H9 (cell line): Measurements from ENCODE around the gene PMP22. TPM values are rescaled to one million over a fixed set of nuclear protein-coding genes. Genes with fewer than 3 reads are reported as not detected.
"Not testable (repeated sequence)": the region's sequence is repeated elsewhere in the genome, so short reads cannot be mapped to it uniquely, and the experiment has no call there.

Experiments used
- DNase-seq: peaks from one replicate; pipeline ENCODE4 v3.0.0-alpha.2; 2017
- H2AFZ ChIP-seq: one replicate; pipeline ENCODE4 v1.6.1; 2013; ENCODE audit warnings: mild to moderate bottlenecking, low read length, control low read depth, moderate library complexity
- H2AK5ac ChIP-seq: 2 replicates; pipeline ENCODE4 v1.6.1; 2013; ENCODE audit warnings: low read length, control low read depth, mixed read lengths; ENCODE audit not compliant: insufficient read length
- H2BK120ac ChIP-seq: one replicate; pipeline ENCODE4 v1.6.1; 2013; ENCODE audit warnings: low read depth, mild to moderate bottlenecking, low read length, control low read depth, inconsistent platforms; ENCODE audit not compliant: poor library complexity, severe bottlenecking
- H2BK12ac ChIP-seq: 2 replicates; pipeline ENCODE4 v1.6.1; 2013; ENCODE audit warnings: low read length, control low read depth, mixed read lengths, low read depth; ENCODE audit not compliant: insufficient read length
- H2BK15ac ChIP-seq: 2 replicates; pipeline ENCODE4 v1.6.1; 2013; ENCODE audit warnings: low read depth, low read length, control low read depth
- H2BK20ac ChIP-seq: one replicate; pipeline ENCODE4 v1.6.1; 2013; ENCODE audit warnings: low read depth, mild to moderate bottlenecking, low read length, control low read depth, inconsistent platforms; ENCODE audit not compliant: poor library complexity, severe bottlenecking
- H2BK5ac ChIP-seq: 2 replicates; pipeline ENCODE4 v1.6.1; 2013; ENCODE audit warnings: low read length, control low read depth, mixed read lengths; ENCODE audit not compliant: insufficient read length
- H3K14ac ChIP-seq: 2 replicates; pipeline ENCODE4 v1.6.1; 2013; ENCODE audit warnings: low read length, control low read depth; ENCODE audit not compliant: insufficient read depth
- H3K18ac ChIP-seq: 2 replicates; pipeline ENCODE4 v1.6.1; 2013; ENCODE audit warnings: low read depth, mild to moderate bottlenecking, mixed read lengths, low read length, control low read depth; ENCODE audit not compliant: insufficient read length
- H3K23ac ChIP-seq: 2 replicates; pipeline ENCODE4 v1.6.1; 2013; ENCODE audit warnings: low read length, control low read depth, mixed read lengths, low read depth; ENCODE audit not compliant: insufficient read length
- H3K23me2 ChIP-seq: 2 replicates; pipeline ENCODE4 v1.6.1; 2013; ENCODE audit warnings: low read depth, mild to moderate bottlenecking, mixed read lengths, low read length, control low read depth; ENCODE audit not compliant: insufficient read length, poor library complexity, severe bottlenecking
- H3K27ac ChIP-seq: 2 replicates; pipeline ENCODE4 v1.5.1; 2013; ENCODE audit warnings: low read length, control low read depth, mixed read lengths, low read depth; ENCODE audit not compliant: insufficient read length
- H3K27me3 ChIP-seq: 2 replicates; pipeline ENCODE4 v1.6.1; 2013; ENCODE audit warnings: low read length, control low read depth, inconsistent platforms; ENCODE audit not compliant: insufficient read depth
- H3K4ac ChIP-seq: 2 replicates; pipeline ENCODE4 v1.6.1; 2013; ENCODE audit warnings: low read depth, mild to moderate bottlenecking, control low read depth, inconsistent platforms, low read length, moderate library complexity
- H3K4me1 ChIP-seq: 2 replicates; pipeline ENCODE4 v1.6.1; 2013; ENCODE audit warnings: low read length, control low read depth, inconsistent platforms; ENCODE audit not compliant: insufficient read depth
- H3K4me2 ChIP-seq: 2 replicates; pipeline ENCODE4 v1.6.1; 2013; ENCODE audit warnings: low read length, control low read depth, mixed read lengths; ENCODE audit not compliant: insufficient read length, insufficient read depth
- H3K56ac ChIP-seq: 2 replicates; pipeline ENCODE4 v1.6.1; 2013; ENCODE audit warnings: low read depth, mild to moderate bottlenecking, mixed read lengths, low read length, control low read depth; ENCODE audit not compliant: insufficient read length
- H3K79me1 ChIP-seq: 2 replicates; pipeline ENCODE4 v1.6.1; 2013; ENCODE audit warnings: low read depth, mild to moderate bottlenecking, moderate library complexity, low read length, control low read depth, inconsistent platforms; ENCODE audit not compliant: insufficient read depth, poor library complexity, severe bottlenecking
- H3K79me2 ChIP-seq: 2 replicates; pipeline ENCODE4 v1.6.1; 2013; ENCODE audit warnings: low read length, control low read depth, inconsistent platforms; ENCODE audit not compliant: insufficient read depth
- H3K9ac ChIP-seq: 2 replicates; pipeline ENCODE4 v1.6.1; 2013; ENCODE audit warnings: low read length, control low read depth, mixed read lengths; ENCODE audit not compliant: insufficient read length; ENCODE audit errors: extremely low read depth
- H3K9me3 ChIP-seq: one replicate; pipeline ENCODE4 v1.6.1; 2013; ENCODE audit warnings: low read depth, low read length, inconsistent platforms; ENCODE audit not compliant: control insufficient read depth
- H3T11ph ChIP-seq: one replicate; pipeline ENCODE4 v1.6.1; 2013; ENCODE audit warnings: mild to moderate bottlenecking, low read length, control low read depth, inconsistent platforms
- H4K20me1 ChIP-seq: one replicate; pipeline ENCODE4 v1.6.1; 2013; ENCODE audit not compliant: control insufficient read depth, insufficient read length, insufficient read depth
- H4K5ac ChIP-seq: 2 replicates; pipeline ENCODE4 v1.6.1; 2013; ENCODE audit warnings: low read depth, mild to moderate bottlenecking, mixed read lengths, low read length, control low read depth; ENCODE audit not compliant: insufficient read length
- H4K8ac ChIP-seq: replicated peaks from 2 replicates; pipeline ENCODE4 v1.6.1; 2013; ENCODE audit warnings: low read length, control low read depth, mixed read lengths, low read depth; ENCODE audit not compliant: insufficient read length
- H4K91ac ChIP-seq: 2 replicates; pipeline ENCODE4 v1.6.1; 2013; ENCODE audit warnings: low read depth, mild to moderate bottlenecking, moderate library complexity, mixed read lengths, low read length, control low read depth; ENCODE audit not compliant: insufficient read length
- H3K27ac Mint-ChIP-seq, 3 experiments: 2 replicates in 2 of 3; 3 replicates in 1 of 3; pipeline ENCODE4 v1.8.0; 2020 to 2021; ENCODE audit warnings: mixed read lengths in 3 of 3, mild to moderate bottlenecking in 1 of 3, moderate library complexity in 1 of 3
- H3K27me3 Mint-ChIP-seq: 2 replicates; pipeline ENCODE4 v1.8.0; 2021; ENCODE audit warnings: low read depth, mild to moderate bottlenecking, moderate library complexity, mixed read lengths
- H3K36me3 Mint-ChIP-seq, 3 experiments: 2 replicates in 2 of 3; 3 replicates in 1 of 3; pipeline ENCODE4 v1.8.0; 2020 to 2021; ENCODE audit warnings: low read depth in 3 of 3, mixed read lengths in 3 of 3; ENCODE audit not compliant: insufficient read depth in 1 of 3
- H3K4me1 Mint-ChIP-seq, 2 experiments: 2 replicates each; pipeline ENCODE4 v1.8.0; 2020; ENCODE audit warnings: mixed read lengths in 2 of 2
- H3K4me3 Mint-ChIP-seq, 2 experiments: 2 replicates in 1 of 2; 3 replicates in 1 of 2; pipeline ENCODE4 v1.8.0; 2020 to 2021; ENCODE audit warnings: mild to moderate bottlenecking in 2 of 2, mixed read lengths in 2 of 2, moderate library complexity in 1 of 2
- H3K9me3 Mint-ChIP-seq, 2 experiments: 2 replicates in 1 of 2; 3 replicates in 1 of 2; pipeline ENCODE4 v1.8.0; 2020; ENCODE audit warnings: mild to moderate bottlenecking in 2 of 2, mixed read lengths in 2 of 2, moderate library complexity in 1 of 2
- WGBS: extraction: QIAGEN DNeasy Blood & Tissue Kit; methylation state at CpG from one replicate; pipeline ENCODE4 v1.1.7; 2013; ENCODE audit warnings: missing lambda C conversion rate, low lambda C conversion rate, mixed read lengths; ENCODE audit not compliant: insufficient read length; ENCODE audit errors: extremely low coverage; 5-methylcytosine and 5-hydroxymethylcytosine counted together
- total RNA-seq: library from RNA; stranded (reverse); gene quantifications from 2 replicates; pipeline ENCODE4 v1.2.1, GENCODE V29; 2021

Gene PMP22
- total RNA-seq, 1 experiment from 2014 or later: 1.5 TPM

DNA sequence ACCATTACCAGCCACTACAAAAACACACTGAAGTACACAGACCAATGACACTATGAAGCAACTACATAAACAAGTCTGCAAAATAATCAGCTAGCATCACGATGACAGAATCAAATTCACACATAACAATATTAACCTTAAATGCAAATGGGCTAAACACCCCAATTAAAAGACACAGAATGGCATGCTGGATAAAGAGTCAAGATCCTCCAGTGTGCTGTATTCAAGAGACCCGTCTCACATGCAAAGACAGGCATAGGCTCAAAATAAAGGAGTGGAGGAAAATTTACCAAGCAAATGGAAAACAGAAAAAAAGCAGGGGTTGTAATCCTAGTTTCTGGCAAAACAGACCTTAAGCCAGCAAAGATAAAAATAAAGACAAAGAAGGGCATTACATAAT, 64.6 kb downstream of the PMP22 start:
- not testable (repeated sequence) for H2BK20ac ChIP-seq, H2BK15ac ChIP-seq, H3K9me3 ChIP-seq, H3K79me2 ChIP-seq, H4K5ac ChIP-seq, H4K20me1 ChIP-seq, H2BK5ac ChIP-seq, H3T11ph ChIP-seq, H3K27ac Mint-ChIP-seq, H3K4me1 ChIP-seq, H2BK120ac ChIP-seq, H3K14ac ChIP-seq, H3K79me1 ChIP-seq, H3K9ac ChIP-seq, H4K91ac ChIP-seq, H3K27me3 Mint-ChIP-seq, H3K56ac ChIP-seq, H3K27me3 ChIP-seq, H3K4me1 Mint-ChIP-seq, H3K4ac ChIP-seq, H4K8ac ChIP-seq, H3K4me3 Mint-ChIP-seq, H3K4me2 ChIP-seq, H3K27ac ChIP-seq, DNase-seq, H2BK12ac ChIP-seq, H2AK5ac ChIP-seq, H3K23me2 ChIP-seq, H2AFZ ChIP-seq, H3K23ac ChIP-seq, H3K18ac ChIP-seq
- Mint-ChIP-seq H3K36me3 (peaks cover 0 to 20% (median 8%) of the 10 kb centered on the region in 3 experiments; a peak in 4 of 7 replicates), H3K9me3 (peaks cover 19 to 31% of the 10 kb centered on the region in 2 experiments; a peak in 4 of 5 replicates)
- WGBS: no CpG with 5 or more reads among the region's 2 CpGs
